ENCODE results near the gene KRT6C.

Gene KRT6C

GRCh38 chr12:52435659-52435999 lies 38.0 kb downstream of the KRT6C start:
- Histone ChIP-seq H3K4me2 (ENCODE audit: low read depth, low read length, poor library complexity, severe bottlenecking) (no peak overlapping the region), H3K36me3 (ENCODE audit: low read length) (no peaks in the 10 kb centered on the region), H3K27ac (ENCODE audit: low read depth, low read length) (no peak overlapping the region), H2AFZ (ENCODE audit: low read depth, low read length, severe bottlenecking) (no peak overlapping the region), H3F3A (ENCODE audit: insufficient read depth) (no peaks in the 10 kb centered on the region), H3K27me3 (ENCODE audit: low read length) (no peaks in the 10 kb centered on the region), H3K9me2 (replicated peaks; ENCODE audit: insufficient read depth, low read length) (no peaks in the 10 kb centered on the region), H4K20me1 (ENCODE audit: low read depth, low read length) (no peaks in the 10 kb centered on the region), H3K9ac (ENCODE audit: low read length) (no peak overlapping the region), H3K9me3 (ENCODE audit: insufficient read depth, low read length) (no peaks in the 10 kb centered on the region), H3K79me2 (ENCODE audit: insufficient read depth, low read length) (no peaks in the 10 kb centered on the region), H3K4me3 (ENCODE audit: insufficient read depth, low read length, poor library complexity, severe bottlenecking) (no peak overlapping the region)
- no peak for TF ChIP-seq EZH2phosphoT487 (conservative IDR thresholded peaks at IDR 0.05; ENCODE audit: low read length)
- TF ChIP-seq CTCF (IDR thresholded peaks at IDR 0.05; ENCODE audit: insufficient read depth, low read length, poor library complexity, severe bottlenecking), result no peak

GRCh38 chr12:52434760-52435530 lies 38.7 kb downstream of the KRT6C start:
- Histone ChIP-seq H3K4me2 (ENCODE audit: low read depth, low read length, poor library complexity, severe bottlenecking) (no peak overlapping the region), H3K27ac (ENCODE audit: low read depth, low read length) (no peak overlapping the region), H3K79me2 (ENCODE audit: insufficient read depth, low read length) (no peaks in the 10 kb centered on the region), H3K4me3 (ENCODE audit: insufficient read depth, low read length, poor library complexity, severe bottlenecking) (no peak overlapping the region), H2AFZ (ENCODE audit: low read depth, low read length, severe bottlenecking) (no peak overlapping the region), H3K36me3 (ENCODE audit: low read length) (no peaks in the 10 kb centered on the region), H4K20me1 (ENCODE audit: low read depth, low read length) (no peaks in the 10 kb centered on the region), H3F3A (ENCODE audit: insufficient read depth) (no peaks in the 10 kb centered on the region), H3K27me3 (ENCODE audit: low read length) (no peaks in the 10 kb centered on the region), H3K9me2 (replicated peaks; ENCODE audit: insufficient read depth, low read length) (no peaks in the 10 kb centered on the region), H3K9ac (ENCODE audit: low read length) (no peak overlapping the region), H3K9me3 (ENCODE audit: insufficient read depth, low read length) (no peaks in the 10 kb centered on the region)
- no peak for TF ChIP-seq CTCF (IDR thresholded peaks at IDR 0.05; ENCODE audit: insufficient read depth, low read length, poor library complexity, severe bottlenecking)

GRCh38 chr12:52434081-52434733 lies 39.4 kb downstream of the KRT6C start, which contains the start of gene KRT75:
TSS of gene KRT75 (minus strand) at chr12:52434371. CDS start at chr12:52434304, 67 bp downstream.
- Histone ChIP-seq H3F3A (ENCODE audit: insufficient read depth) (no peaks in the 10 kb centered on the region), H3K9ac (ENCODE audit: low read length) (no peak within 1 kb of the TSS), H4K20me1 (ENCODE audit: low read depth, low read length) (no peaks in the 10 kb centered on the region), H3K27ac (ENCODE audit: low read depth, low read length) (no peak within 1 kb of the TSS), H2AFZ (ENCODE audit: low read depth, low read length, severe bottlenecking) (no peak within 1 kb of the TSS), H3K9me2 (replicated peaks; ENCODE audit: insufficient read depth, low read length) (no peaks in the 10 kb centered on the region), H3K27me3 (ENCODE audit: low read length) (no peaks in the 10 kb centered on the region), H3K79me2 (ENCODE audit: insufficient read depth, low read length) (no peaks in the 10 kb centered on the region), H3K9me3 (ENCODE audit: insufficient read depth, low read length) (no peaks in the 10 kb centered on the region), H3K36me3 (ENCODE audit: low read length) (no peaks in the 10 kb centered on the region), H3K4me2 (ENCODE audit: low read depth, low read length, poor library complexity, severe bottlenecking) (no peak within 1 kb of the TSS), H3K4me3 (ENCODE audit: insufficient read depth, low read length, poor library complexity, severe bottlenecking) (no peak within 1 kb of the TSS)
- no peak for TF ChIP-seq CTCF (IDR thresholded peaks at IDR 0.05; ENCODE audit: insufficient read depth, low read length, poor library complexity, severe bottlenecking)
- no peak for TF ChIP-seq EZH2phosphoT487 (conservative IDR thresholded peaks at IDR 0.05; ENCODE audit: low read length)
